Measurements from ENCODE around the gene GCGR. TPM values are rescaled to one million over a fixed set of nuclear protein-coding genes. Genes with fewer than 3 reads are reported as not detected.

The GCGR gene
- total RNA-seq, 4 donors from 2014 or later, result 0.52 to 3.8 (median 1.3) TPM

DNA sequence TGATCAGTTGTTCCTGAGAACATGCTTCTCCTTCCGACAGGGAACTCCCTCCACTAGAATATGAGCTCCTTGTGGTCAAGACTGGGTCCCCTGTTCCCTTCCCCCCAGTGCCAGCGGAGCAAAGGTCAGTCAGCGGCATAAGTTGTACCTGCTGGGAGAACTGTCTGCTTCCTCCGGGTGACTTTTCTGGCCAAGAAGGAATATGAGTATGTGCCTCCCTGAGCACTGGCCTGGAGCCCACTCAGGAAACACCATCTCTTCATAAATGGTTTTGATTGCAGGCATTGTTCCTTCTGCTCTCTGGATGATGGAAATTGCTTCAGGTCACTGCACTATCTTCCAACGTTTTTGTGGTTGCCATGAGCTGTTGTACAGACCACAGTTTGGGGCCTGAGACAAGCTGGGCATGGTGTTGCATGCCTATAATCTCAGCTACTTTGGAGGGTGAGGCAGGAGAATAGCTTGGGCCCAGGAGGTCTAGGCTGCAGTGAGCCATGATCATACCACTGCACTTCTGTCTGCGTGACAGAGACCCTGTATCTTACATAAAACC, 59.2 kb downstream of the GCGR start:
- H3K36me3 ChIP-seq, result peaks cover 12% of the 10 kb centered on the region
- no peaks in the 10 kb centered on the region for H3K9me3 ChIP-seq
- WGBS, result 71% methylated on average over 6 of the region's 6 CpGs
- TF ChIP-seq POLR2A (IDR thresholded peaks at IDR 0.05) (no peak), EP300 (IDR thresholded peaks at IDR 0.05) (no peak), CTCF (IDR thresholded peaks at IDR 0.05) (no peak), POLR2AphosphoS5 (IDR thresholded peaks at IDR 0.05) (no peak)
- no peaks in the 10 kb centered on the region for H3K27me3 ChIP-seq
- H3K4me1 ChIP-seq, result peaks cover 70% of the 10 kb centered on the region
- H3K4me3 ChIP-seq, result no peak overlapping the region
- H3K27ac ChIP-seq, result no peak overlapping the region
- DNase-seq (ENCODE audit: low spot score in 2 of 2), result no peak

Other genes with a start within 250 kb of the GCGR start
- 100 to 1,000 TPM in 1 of 4 donors, 10 to 100 TPM in 3; 77.1 to 115 (median 91.7) TPM for gene NPLOC4, start 167.0 kb upstream of the GCGR start, total RNA-seq
- gene TSPAN10, start 167.0 kb upstream of the GCGR start, total RNA-seq, result 1 to 10 TPM in 3 of 4 donors, under 1 TPM in 1; 0.99 to 9.2 (median 2.5) TPM
- under 1 TPM in 1 of 4 donors, not detected in 3; 0.53 TPM for gene PDE6G, start 147.6 kb upstream of the GCGR start, total RNA-seq
- gene OXLD1, start 137.5 kb upstream of the GCGR start, total RNA-seq, result 10 to 100 TPM; 39.6 to 68.1 (median 47.6) TPM
- gene CCDC137, start 137.4 kb upstream of the GCGR start, total RNA-seq, result 10 to 100 TPM; 14.9 to 29.8 (median 24.5) TPM
- gene ARL16, start 120.4 kb upstream of the GCGR start, total RNA-seq, result 10 to 100 TPM; 20.2 to 39.4 (median 36.2) TPM
- gene HGS, start 120.1 kb upstream of the GCGR start, total RNA-seq, result 100 to 1,000 TPM in 3 of 4 donors, 10 to 100 TPM in 1; 91.0 to 181 (median 107) TPM
- gene MRPL12, start 100.8 kb upstream of the GCGR start, total RNA-seq, result 10 to 100 TPM; 27.6 to 65.7 (median 52.1) TPM
- 10 to 100 TPM; 14.1 to 32.0 (median 16.9) TPM for gene SLC25A10, start 91.9 kb upstream of the GCGR start, total RNA-seq
- gene MCRIP1, start 29.1 kb downstream of the GCGR start, total RNA-seq, result 10 to 100 TPM; 20.3 to 29.3 (median 27.4) TPM
- 1 to 10 TPM in 1 of 4 donors, not detected in 3; 1.3 TPM for gene PPP1R27, start 30.9 kb downstream of the GCGR start, total RNA-seq
- 1,000 to 10,000 TPM in 1 of 4 donors, 100 to 1,000 TPM in 3; 521 to 1,041 (median 898) TPM for gene P4HB, start 56.4 kb downstream of the GCGR start, total RNA-seq
- 100 to 1,000 TPM; 157 to 202 (median 180) TPM for gene ARHGDIA, start 67.2 kb downstream of the GCGR start, total RNA-seq
- gene ALYREF, start 87.4 kb downstream of the GCGR start, total RNA-seq, result 100 to 1,000 TPM in 2 of 4 donors, 10 to 100 TPM in 2; 43.0 to 110 (median 96.3) TPM
- 100 to 1,000 TPM in 3 of 4 donors, 10 to 100 TPM in 1; 73.7 to 135 (median 121) TPM for gene ANAPC11, start 87.6 kb downstream of the GCGR start, total RNA-seq
- gene NPB, start 98.1 kb downstream of the GCGR start, total RNA-seq, result under 1 TPM in 1 of 4 donors, not detected in 3; 0.40 TPM
- gene PCYT2, start 107.2 kb downstream of the GCGR start, total RNA-seq, result 10 to 100 TPM; 23.7 to 34.2 (median 30.4) TPM
- 10 to 100 TPM; 30.7 to 52.4 (median 38.9) TPM for gene SIRT7, start 114.0 kb downstream of the GCGR start, total RNA-seq
- 10 to 100 TPM; 17.1 to 21.1 (median 19.0) TPM for gene MAFG, start 123.6 kb downstream of the GCGR start, total RNA-seq
- 10 to 100 TPM in 1 of 4 donors, 1 to 10 TPM in 3; 3.7 to 13.1 (median 9.0) TPM for gene PYCR1, start 133.2 kb downstream of the GCGR start, total RNA-seq
- not detected for gene MYADML2, start 143.1 kb downstream of the GCGR start, total RNA-seq
- gene NOTUM, start 157.0 kb downstream of the GCGR start, total RNA-seq, result 10 to 100 TPM in 1 of 4 donors, 1 to 10 TPM in 3; 1.1 to 11.5 (median 1.5) TPM
- gene ASPSCR1, start 173.5 kb downstream of the GCGR start, total RNA-seq, result 10 to 100 TPM; 17.9 to 25.6 (median 21.6) TPM
- gene CENPX, start 218.7 kb downstream of the GCGR start, total RNA-seq, result 10 to 100 TPM; 75.8 to 81.6 (median 76.8) TPM
- gene LRRC45, start 219.2 kb downstream of the GCGR start, total RNA-seq, result 10 to 100 TPM; 14.1 to 18.7 (median 15.4) TPM
- gene RAC3, start 227.5 kb downstream of the GCGR start, total RNA-seq, result 10 to 100 TPM; 13.7 to 34.1 (median 14.8) TPM
- gene DCXR, start 233.5 kb downstream of the GCGR start, total RNA-seq, result 100 to 1,000 TPM; 160 to 267 (median 222) TPM
- 10 to 100 TPM; 46.0 to 61.0 (median 50.8) TPM for gene RFNG, start 247.7 kb downstream of the GCGR start, total RNA-seq
- 100 to 1,000 TPM in 2 of 4 donors, 10 to 100 TPM in 2; 72.4 to 113 (median 100) TPM for gene GPS1, start 247.7 kb downstream of the GCGR start, total RNA-seq